NK-92 (cell line): ENCODE data around the gene INPP5A.

Experiments used
- DNase-seq: peaks from one replicate; lab custom pipeline; 2025; ENCODE audit not compliant: unreplicated experiment; lab: John Stamatoyannopoulos, UW

INPP5A gene

GRCh38 chr10:132774181-132774901 lies 236.8 kb downstream of the INPP5A start:
- DNase-seq: no peak

DNA sequence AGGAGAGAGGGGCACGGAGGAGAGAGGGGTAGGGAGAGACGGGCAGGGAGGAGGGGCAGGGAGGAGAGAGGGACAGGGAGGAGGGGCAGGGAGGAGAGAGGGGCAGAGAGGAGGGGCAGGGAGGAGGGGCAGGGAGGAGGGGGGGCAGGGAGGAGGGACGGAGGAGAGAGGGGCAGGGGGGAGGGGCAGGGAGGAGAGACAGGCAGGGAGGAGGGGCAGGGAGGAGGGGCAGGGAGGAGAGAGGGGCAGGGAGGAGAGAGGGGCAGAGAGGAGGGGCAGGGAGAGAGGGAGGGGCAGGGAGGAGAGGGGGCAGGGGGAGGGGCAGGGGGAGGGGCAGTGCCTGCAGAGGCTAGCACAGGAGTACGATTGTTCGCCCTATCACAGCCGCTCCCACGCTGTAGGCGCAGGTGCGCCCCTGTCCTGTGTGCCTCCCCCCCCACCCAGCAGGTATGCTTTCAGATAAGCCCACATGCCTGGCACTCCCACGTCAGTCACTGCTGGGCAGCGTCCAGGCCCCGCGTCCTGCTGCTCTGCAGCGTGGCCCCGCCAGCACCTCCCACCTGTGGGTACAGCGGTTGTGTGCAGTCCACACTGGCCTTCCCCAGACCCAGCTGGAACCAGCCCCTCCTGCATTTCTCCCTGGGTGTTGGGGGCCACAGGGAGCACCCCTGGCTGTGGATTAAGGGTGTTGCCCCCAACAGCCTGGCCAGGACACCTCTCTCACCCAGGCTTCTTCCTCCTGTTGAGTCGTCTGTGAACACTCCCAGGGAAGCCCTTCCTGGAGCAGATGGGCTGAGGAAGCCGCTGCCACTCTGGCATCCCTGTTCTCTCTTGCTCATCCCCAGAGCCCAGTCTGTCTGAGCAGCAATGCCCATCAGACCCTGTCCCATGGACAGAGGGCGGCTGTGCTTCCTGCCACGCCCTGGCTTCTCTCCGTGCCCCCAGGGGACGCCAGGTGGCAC lies 237.6 kb downstream of the INPP5A start:
- no peak for DNase-seq

DNA sequence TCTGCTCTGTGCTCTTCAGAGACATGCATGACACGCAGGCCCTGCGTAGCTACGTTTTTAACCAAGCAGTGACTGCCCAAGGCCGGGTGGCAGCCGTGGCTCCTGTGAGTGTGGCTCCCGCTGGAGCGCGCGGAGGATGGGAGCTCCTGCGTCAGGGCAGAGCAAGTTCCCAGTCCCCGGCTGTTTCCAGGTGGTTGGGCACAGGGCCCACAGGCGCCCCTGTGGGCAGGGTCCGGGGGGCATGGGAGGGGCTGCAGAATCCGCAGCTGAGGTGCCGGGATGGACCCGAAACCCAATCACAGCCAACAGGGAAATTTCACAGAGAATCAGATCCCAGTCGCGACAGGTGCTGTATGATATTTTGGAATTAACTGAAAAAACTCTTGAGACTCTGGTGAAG lies 238.6 kb downstream of the INPP5A start:
- DNase-seq: no peak

DNA sequence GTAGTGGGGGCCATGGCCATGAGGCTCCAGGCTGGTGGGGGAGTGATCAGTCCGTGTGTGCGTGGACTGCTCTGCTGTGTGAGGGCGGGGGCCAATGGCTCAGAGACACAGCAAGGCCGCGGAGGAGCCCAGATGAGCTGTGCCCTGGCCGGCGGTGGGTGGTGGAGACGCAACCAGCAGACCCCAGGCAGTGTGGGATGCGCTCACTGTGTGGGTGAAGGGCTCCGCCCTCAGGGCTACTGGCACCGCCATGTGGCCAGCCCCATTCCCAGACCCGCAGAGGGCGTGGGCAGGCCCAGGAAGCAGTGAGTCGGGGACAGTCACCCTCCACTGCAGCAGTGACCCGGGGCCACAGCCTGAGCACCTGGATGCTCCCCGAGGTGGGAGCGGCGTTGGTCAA lies 239.2 kb downstream of the INPP5A start:
- DNase-seq: no peak

GRCh38 chr10:132777441-132777840 lies 239.9 kb downstream of the INPP5A start:
- DNase-seq: no peak

DNA sequence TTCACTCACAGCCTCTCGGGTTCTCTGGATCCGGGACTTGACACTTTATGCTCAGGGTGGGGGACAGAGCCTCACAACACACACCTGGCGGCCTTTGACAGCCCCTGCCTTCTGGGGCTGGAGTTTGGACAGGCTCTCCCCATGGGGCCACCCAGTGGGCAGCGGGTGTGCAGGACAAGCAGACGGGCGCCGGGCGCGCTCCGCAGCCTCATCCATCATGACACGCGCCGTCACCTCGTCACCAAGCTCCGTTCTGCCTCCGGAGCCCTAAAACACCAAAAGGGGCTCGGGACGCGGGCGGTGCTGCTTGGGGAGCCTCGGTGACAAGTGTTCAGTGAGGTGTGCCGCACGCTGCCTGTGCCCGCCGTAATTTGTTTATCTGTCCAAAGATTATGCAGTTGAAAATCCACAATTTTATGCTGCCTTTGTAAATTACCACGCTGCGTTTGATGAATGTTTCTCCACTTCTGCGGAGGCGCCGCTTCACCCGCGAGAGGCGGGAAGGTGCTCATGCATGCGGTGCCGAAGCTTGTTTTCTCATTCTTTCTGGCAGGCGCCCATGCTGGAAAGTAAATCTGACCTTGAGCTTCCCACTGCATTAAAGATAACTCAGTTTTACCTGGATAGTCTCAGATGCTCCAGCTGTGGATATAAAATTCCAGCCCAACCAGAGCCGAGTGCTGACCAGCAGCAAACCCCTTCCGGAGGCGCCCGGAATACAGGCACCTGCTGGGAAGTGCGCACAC lies 242.1 kb downstream of the INPP5A start:
- DNase-seq: no peak

- no peak for DNase-seq
Measured at GRCh38 chr10:132780356-132780755, 242.8 kb downstream of the INPP5A start.

GRCh38 chr10:132781556-132781955 lies 244.0 kb downstream of the INPP5A start:
- no peak for DNase-seq

DNA sequence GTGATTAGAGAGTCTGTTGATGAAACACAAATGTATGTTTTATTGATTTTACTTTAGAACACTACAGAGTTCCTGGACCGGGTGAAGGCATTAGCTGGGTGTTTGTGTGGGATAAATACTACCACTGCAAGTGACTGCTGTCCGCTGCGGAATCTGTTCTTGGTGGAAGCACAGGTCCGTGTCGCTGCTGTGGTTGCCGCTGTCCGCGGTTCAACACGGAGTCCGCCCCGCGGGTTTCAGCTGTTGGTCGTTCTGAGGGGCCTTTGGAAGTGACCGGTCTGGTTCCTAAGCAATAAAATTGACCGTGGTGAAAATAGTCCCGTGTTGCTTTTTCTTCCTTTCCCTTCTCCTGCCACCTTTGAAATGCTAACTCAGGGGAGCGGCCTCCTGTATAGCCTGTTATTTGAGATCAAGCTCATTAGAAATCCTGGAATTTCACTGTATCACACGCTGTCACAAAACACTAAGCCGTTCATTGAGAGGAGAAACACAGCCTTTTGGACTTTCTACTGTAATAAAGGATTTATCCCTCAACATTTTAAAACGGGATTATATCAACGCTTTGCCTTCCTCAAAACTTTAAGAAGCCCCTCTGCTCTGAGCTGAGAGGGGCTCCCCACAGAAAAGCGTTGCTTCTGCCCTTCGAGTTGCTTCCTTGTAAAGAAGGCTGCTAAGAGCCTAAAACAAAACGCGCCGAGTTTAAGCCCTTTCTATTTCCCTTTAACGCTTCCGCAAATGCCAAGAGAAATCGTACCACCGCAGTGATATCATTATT lies 245.8 kb downstream of the INPP5A start:
- DNase-seq: no peak

- DNase-seq: no peak
Measured at GRCh38 chr10:132783940-132784865, 246.6 kb downstream of the INPP5A start.

DNA sequence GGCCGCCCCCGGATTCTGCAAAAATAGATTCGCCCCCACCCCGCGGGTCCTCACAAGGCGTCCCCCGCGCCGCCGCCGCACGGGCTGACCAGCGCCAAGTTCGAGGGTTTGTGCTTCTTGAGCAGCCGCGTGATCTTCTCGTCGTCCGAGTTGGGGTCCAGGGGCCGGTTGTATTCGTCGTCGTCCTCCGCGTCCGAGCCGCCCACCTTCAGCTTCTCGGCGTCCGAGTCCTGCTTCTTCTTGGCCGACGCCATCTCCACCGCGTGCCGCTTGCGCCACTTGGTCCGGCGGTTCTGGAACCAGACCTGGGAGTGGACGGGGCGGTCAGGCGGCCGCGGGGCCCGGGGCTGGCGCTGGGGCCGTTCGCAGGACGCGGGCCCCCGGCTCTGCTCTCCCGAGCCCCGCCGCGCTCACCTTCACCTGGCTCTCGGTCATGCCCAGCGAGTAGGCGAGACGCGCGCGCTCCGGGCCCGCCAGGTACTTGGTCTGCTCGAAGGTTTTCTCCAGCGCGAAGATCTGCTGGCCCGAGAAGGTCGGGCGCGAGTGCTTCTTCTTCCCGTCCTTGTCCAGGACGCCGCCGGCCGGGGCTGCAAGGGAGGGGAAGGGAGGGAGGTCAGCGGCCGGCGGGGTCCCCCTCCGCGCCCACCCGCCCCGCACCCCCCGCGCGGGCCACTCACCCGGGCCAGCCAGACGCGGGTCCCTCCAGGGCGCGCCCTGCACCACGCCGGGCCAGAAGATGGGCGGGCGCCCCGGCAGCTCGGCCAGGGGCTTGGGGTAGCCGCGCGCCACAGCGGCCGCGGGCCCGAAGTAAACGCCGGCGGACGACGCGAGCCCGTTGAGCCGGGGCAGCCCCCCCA lies 247.5 kb downstream of the INPP5A start:
- DNase-seq: no peak

DNA sequence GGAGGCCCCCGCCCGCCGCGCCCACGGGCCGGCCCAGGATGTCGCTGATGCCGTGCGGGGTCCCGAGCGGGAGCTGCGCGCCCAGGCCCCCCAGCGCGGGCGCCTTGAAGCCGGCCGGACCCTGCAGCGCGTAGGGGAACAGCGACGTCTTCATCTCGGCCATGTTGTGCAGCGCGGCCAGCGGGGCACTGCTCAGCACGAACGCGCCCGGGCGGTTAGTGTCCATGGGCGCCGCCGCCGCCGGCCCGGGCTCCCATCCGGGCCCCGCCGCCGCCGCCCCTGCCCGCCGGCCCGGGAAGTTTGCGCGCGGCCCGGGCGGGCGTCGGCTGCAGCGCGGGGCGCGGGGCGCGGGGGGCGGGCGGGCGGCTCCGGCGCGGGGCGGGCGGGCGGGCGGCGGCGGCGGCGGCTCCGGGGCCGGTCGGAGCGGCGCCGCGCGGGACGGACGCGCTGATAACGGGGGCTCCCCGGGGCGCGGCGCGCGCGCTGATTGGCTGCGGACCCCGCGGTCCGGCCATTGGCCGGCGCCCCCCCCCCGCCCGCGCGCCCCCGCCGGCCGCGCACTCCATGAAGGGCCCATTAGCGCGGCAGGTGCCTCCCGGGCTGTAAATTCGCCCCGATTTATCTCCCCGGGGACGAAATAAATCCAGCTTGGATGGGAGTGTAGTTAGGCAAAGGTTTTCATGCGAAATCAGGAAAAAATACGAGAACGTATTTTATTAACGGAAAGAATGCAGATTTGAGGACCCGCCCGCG lies 248.3 kb downstream of the INPP5A start, which contains the start of gene NKX6-2:
Gene NKX6-2, minus strand, starts transcription at position 425 of the 753 bp plus-strand sequence. Its CDS starts 199 bp downstream, at position 226.
- DNase-seq: no peak

GRCh38 chr10:132786476-132786883 lies 248.9 kb downstream of the INPP5A start:
- DNase-seq: no peak

DNA sequence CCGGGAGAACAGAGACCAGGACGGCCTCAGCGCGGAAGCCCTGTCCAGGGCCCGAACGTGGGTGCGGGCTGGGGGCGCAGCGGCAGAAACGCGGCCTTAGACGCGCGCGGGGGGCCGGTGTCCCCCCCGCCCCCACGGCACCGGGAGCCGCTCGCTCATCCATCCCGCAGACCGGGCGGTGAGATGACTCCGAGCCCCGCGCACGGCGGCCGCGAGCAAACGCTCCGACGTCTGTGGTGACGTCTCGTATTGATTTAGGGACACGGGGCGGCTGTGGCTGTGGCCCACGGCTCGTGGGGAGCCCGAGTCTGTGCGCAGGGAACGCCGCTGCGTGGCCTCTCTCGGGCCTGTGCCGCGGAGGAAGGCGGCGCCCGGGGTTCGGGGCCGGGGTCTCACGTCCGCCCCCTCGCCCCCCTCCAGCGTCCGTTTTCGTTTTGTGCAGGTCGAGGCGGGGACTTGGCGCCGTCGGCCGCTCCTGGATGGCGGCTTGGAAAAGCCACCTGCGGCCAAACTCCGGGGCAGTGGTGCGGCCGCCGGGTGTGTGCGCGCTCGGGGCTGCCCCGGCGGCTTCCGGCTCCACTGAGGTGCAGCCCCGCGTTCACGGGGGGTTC lies 249.4 kb downstream of the INPP5A start:
- DNase-seq: no peak

DNA sequence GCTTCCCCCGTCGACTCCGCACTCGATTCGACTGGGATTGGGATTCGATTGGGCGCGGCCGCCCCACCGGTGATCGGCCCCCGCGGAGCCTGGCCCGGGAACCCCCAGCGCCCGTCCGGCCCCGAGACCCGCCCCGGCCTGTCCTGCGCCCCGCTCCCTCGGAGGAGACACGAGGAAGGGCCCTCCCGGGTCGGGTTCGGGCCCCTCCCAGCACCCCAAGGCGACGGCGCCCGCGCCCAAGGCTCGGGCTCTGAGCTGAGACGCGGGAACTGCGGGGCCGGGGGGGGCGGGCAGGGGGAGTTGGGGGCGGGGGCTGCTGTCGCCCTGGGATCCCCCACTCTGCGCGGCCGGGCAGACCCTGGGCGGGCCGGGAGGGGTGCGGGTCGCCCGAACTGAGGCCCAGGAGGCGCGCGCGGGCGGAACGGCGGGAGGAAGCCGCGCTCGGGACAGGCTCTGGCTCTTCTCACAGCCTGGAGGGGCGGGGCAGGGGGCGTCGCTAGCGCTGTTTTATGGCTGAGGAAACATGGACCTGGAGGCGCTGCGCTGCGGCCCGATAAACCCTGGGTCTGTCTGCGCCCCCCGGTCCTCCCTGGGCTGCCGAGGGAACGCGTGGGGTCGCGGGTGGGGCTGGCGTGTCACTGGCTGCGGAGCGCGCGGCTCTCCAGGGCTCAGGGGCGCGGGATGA lies 250.1 kb downstream of the INPP5A start:
- DNase-seq: no peak

- no peak for DNase-seq
Measured at GRCh38 chr10:132788180-132788830, 250.7 kb downstream of the INPP5A start.
